HepG2 (cell line): ENCODE data around the gene NFRKB. TPM values are rescaled to one million over a fixed set of nuclear protein-coding genes. Genes with fewer than 3 reads are reported as not detected.

Source experiments
- ATAC-seq: fragments of 200-7000 bp; cut with Tn5 transposase; 3 replicates; pipeline ENCODE4 v1.9.1; 2020; ENCODE audit warnings: mild to moderate bottlenecking, moderate library complexity
- BruUV-seq: library from RNA; stranded (reverse); fragments of 400-500 nt; replicated peaks from 2 replicates; lab custom pipeline; 2021; lab: Mats Ljungman, UMichigan
- CTCF ChIA-PET: fragments of 300-600 bp; formaldehyde crosslinking; extraction: SDS; loops from one replicate; lab custom pipeline; 2021; ENCODE audit warnings: low total read pairs, inconsistent platforms, low intra/inter-chr PET ratio; lab: Yijun Ruan, JAX
- POLR2A ChIA-PET: fragments of 350-600 bp; sonication (Branson Sonifier 250); formaldehyde crosslinking; loops from one replicate; lab custom pipeline; 2020; ENCODE audit warnings: antibody characterized with exemption, inconsistent platforms; lab: Yijun Ruan, JAX
- DNase-seq: peaks from one replicate; pipeline ENCODE4 v3.0.0-alpha.2; 2015; ENCODE audit warnings: low spot score
- FAIRE-seq: peaks from 3 replicates; lab custom pipeline; 2011; peaks lifted over from hg19 to GRCh38; lab: Jason Lieb, UNC
- H2AFZ ChIP-seq: one replicate; pipeline ENCODE4 v1.6.1; 2011; ENCODE audit warnings: low read length, inconsistent platforms
- H3K27ac ChIP-seq: fragments of 300-600 bp; 3 replicates; pipeline ENCODE4 v1.8.0; 2011; ENCODE audit warnings: mixed run types, mild to moderate bottlenecking, mixed read lengths, low read length, inconsistent platforms; ENCODE audit not compliant: insufficient read depth; ENCODE audit errors: extremely low read length
- H3K27me3 ChIP-seq, 2 experiments: fragments of 200-600 bp in 1 of 2; 2 replicates in 1 of 2; 3 replicates in 1 of 2; pipeline versions ENCODE4 v1.6.0 to v1.8.0; 2011; ENCODE audit warnings: low read length in 2 of 2, mild to moderate bottlenecking in 2 of 2, moderate library complexity in 2 of 2, inconsistent platforms in 1 of 2; ENCODE audit not compliant: insufficient read depth in 2 of 2, control insufficient read depth in 1 of 2
- H3K36me3 ChIP-seq, 2 experiments: fragments of 200-600 bp in 1 of 2; replicated peaks in 1 of 2; 2 replicates in 1 of 2; 3 replicates in 1 of 2; pipeline versions ENCODE4 v1.5.1 to v1.8.0; 2011; ENCODE audit warnings: low read length in 2 of 2, inconsistent platforms in 1 of 2; ENCODE audit not compliant: insufficient read depth in 2 of 2, control insufficient read depth in 1 of 2
- H3K4me1 ChIP-seq: 2 replicates; pipeline ENCODE4 v1.5.1; 2012; ENCODE audit warnings: low read length, inconsistent platforms; ENCODE audit not compliant: insufficient read depth
- H3K4me2 ChIP-seq: 2 replicates; pipeline ENCODE4 v1.6.0; 2011; ENCODE audit warnings: low read depth, low read length, inconsistent platforms
- H3K4me3 ChIP-seq, 3 experiments: fragments of 200-600 bp in 1 of 3; sonication (generic), shearing (Covaris generic) in 1 of 3; replicated peaks in 1 of 3; 2 replicates each; pipeline ENCODE4 v1.5.1; 2011 to 2016; ENCODE audit warnings: low read length in 3 of 3, inconsistent platforms in 2 of 3, low read depth in 2 of 3, mild to moderate bottlenecking in 2 of 3, control low read depth in 1 of 3, mixed read lengths in 1 of 3; ENCODE audit not compliant: insufficient read depth in 1 of 3
- H3K79me2 ChIP-seq: one replicate; pipeline ENCODE4 v1.6.1; 2011; ENCODE audit warnings: low read length, inconsistent platforms; ENCODE audit not compliant: insufficient read depth
- H3K9ac ChIP-seq: 2 replicates; pipeline ENCODE4 v1.6.0; 2011; ENCODE audit warnings: mild to moderate bottlenecking, low read depth, low read length, inconsistent platforms; ENCODE audit not compliant: insufficient read depth
- H3K9me3 ChIP-seq: 2 replicates; pipeline ENCODE4 v1.5.1; 2012; ENCODE audit warnings: mild to moderate bottlenecking, low read length
- H4K20me1 ChIP-seq: 2 replicates; pipeline ENCODE4 v1.6.0; 2011; ENCODE audit warnings: inconsistent platforms, mild to moderate bottlenecking, low read length, moderate library complexity; ENCODE audit not compliant: insufficient read depth
- LBX2 ChIP-seq: sonication (generic); formaldehyde crosslinking; IDR thresholded peaks from 2 replicates; pipeline ENCODE4 v1.5.0; 2020; ENCODE audit warnings: missing genetic modification reagents, mild to moderate bottlenecking, borderline replicate concordance
- MTF1 ChIP-seq: sonication (generic); formaldehyde crosslinking; IDR thresholded peaks from 2 replicates; pipeline ENCODE4 v1.5.0; 2020; ENCODE audit warnings: missing genetic modification reagents
- NFRKB ChIP-seq: fragments of 450-650 bp; IDR thresholded peaks from 2 replicates; pipeline ENCODE4 v1.6.1; 2017
- SP140L ChIP-seq: sonication (generic); formaldehyde crosslinking; IDR thresholded peaks from 2 replicates; pipeline ENCODE4 v1.4.0; 2020; ENCODE audit warnings: missing genetic modification reagents, borderline replicate concordance
- THRA ChIP-seq: sonication (generic); formaldehyde crosslinking; IDR thresholded peaks from 2 replicates; pipeline ENCODE4 v1.4.0; 2020; ENCODE audit warnings: missing genetic modification reagents, borderline replicate concordance
- ZBTB10 ChIP-seq: sonication (generic); formaldehyde crosslinking; IDR thresholded peaks from 2 replicates; pipeline ENCODE4 v1.4.0; 2020; ENCODE audit warnings: missing genetic modification reagents, borderline replicate concordance
- ZNF616 ChIP-seq: sonication (generic); formaldehyde crosslinking; IDR thresholded peaks from 2 replicates; pipeline ENCODE4 v1.5.0; 2020; ENCODE audit warnings: low read depth, mild to moderate bottlenecking, missing genetic modification reagents
- ZNF7 ChIP-seq: IDR thresholded peaks from 2 replicates; pipeline ENCODE4 v1.6.1; 2016; ENCODE audit warnings: missing biosample characterization, missing genetic modification reagents
- ZNF710 ChIP-seq: sonication (generic); formaldehyde crosslinking; IDR thresholded peaks from 2 replicates; pipeline ENCODE4 v1.5.0; 2020; ENCODE audit warnings: mild to moderate bottlenecking, missing genetic modification reagents, borderline replicate concordance
- ZNF784 ChIP-seq: sonication (generic); formaldehyde crosslinking; IDR thresholded peaks from 2 replicates; pipeline ENCODE4 v1.5.1; 2020; ENCODE audit warnings: missing genetic modification reagents, mild to moderate bottlenecking, borderline replicate concordance
- ZNF790 ChIP-seq: sonication (generic); formaldehyde crosslinking; IDR thresholded peaks from 2 replicates; pipeline ENCODE4 v1.8.0; 2022; ENCODE audit warnings: missing genetic modification reagents, mild to moderate bottlenecking, borderline replicate concordance
- WGBS: methylation state at CpG from one replicate; pipeline ENCODE4 v1.1.6; 2017; ENCODE audit warnings: low lambda C conversion rate; 5-methylcytosine and 5-hydroxymethylcytosine counted together
- in situ Hi-C: cut with HindIII; loops from 2 replicates; pipeline ENCODE4 v1.10.0; 2017; ENCODE audit warnings: low pct_unique_long_range_greater_than_20kb; ENCODE audit not compliant: extremely low pct_ligation_motif_present
- intact Hi-C: fragments of 100-400 bp; cut with micrococcal nuclease; formaldehyde crosslinking; loops from one replicate; pipeline ENCODE4 v1.10.0; 2022; ENCODE audit not compliant: unreplicated experiment
- polyA plus RNA-seq, 8 experiments: library from polyadenylated mRNA; depleted of rRNA in 3 of 8; stranded (reverse) in 7 of 8; unstranded in 1 of 8; fragments of >200 nt; fragmentation: Illumina TruSeq in 4 of 8; extraction: Trizol in 4 of 8; gene quantifications; 2 replicates each; pipeline versions ENCODE4 v1.2.1 to v1.2.3, GENCODE V29; 2011 to 2016; ENCODE audit warnings: low read depth in 4 of 8, missing spikeins in 1 of 8, mixed read lengths in 1 of 8; ENCODE audit not compliant: insufficient read depth in 1 of 8
- total RNA-seq, 5 experiments: library from RNA; depleted of rRNA; stranded (reverse); fragments of >200 nt; fragmentation: Illumina TruSeq; extraction: Trizol; gene quantifications; 2 replicates each; pipeline ENCODE4 v1.2.3, GENCODE V29; 2016; ENCODE audit warnings: low read depth in 1 of 5

The NFRKB gene
- total and polyA plus RNA-seq, 2 of the 13 experiments (the other 11 are each of a cell fraction or from before 2014, with no cell fraction given): 22.9 to 23.7 TPM

- no TSS peak for BruUV-seq
- in situ Hi-C loops: no loop called here
- 95% methylated on average over 5 of the region's 15 CpGs for WGBS
Observed at GRCh38 chr11:129849447-129850130, 45.8 kb downstream of the NFRKB start.

More at GRCh38 chr11:129849447-129850130, 45.8 kb downstream of the NFRKB start:
- Histone ChIP-seq H3K36me3 (peaks cover 2 to 16% of the 10 kb centered on the region in 2 experiments; a peak in 2 of 5 replicates), H4K20me1 (peaks cover 5% of the 10 kb centered on the region; the same call in 1 of the 2 replicates), H3K79me2 (no peaks in the 10 kb centered on the region), H3K4me1 (peaks cover 57% of the 10 kb centered on the region), H2AFZ (no peak overlapping the region), H3K27me3 (no peaks in the 10 kb centered on the region; a peak in 1 of 5 replicates), H3K9ac (no peak overlapping the region), H3K9me3 (no peaks in the 10 kb centered on the region), H3K4me2 (no peak overlapping the region), H3K27ac (no peak overlapping the region), H3K4me3 (no peak overlapping the region)
- intact Hi-C loops: loop anchor here (5.0 kb wide), 1 partner anchor 62 kb away; no protein-coding TSS in a partner anchor
- FAIRE-seq: no peak
- ChIA-PET CTCF (no interaction called here), POLR2A (no interaction called here)
- no peak for DNase-seq
- ATAC-seq: no peak
- no peak for TF ChIP-seq ZNF784
- TF ChIP-seq ZNF710 (CRISPR knock-in tag): no peak
- no peak for TF ChIP-seq ZNF7
- no peak for TF ChIP-seq MTF1 (CRISPR knock-in tag)
- no peak for TF ChIP-seq ZBTB10 (CRISPR knock-in tag)
- TF ChIP-seq ZNF790 (CRISPR knock-in tag): no peak
- no peak for TF ChIP-seq ZNF616 (CRISPR knock-in tag)
- TF ChIP-seq THRA (CRISPR knock-in tag): no peak
- TF ChIP-seq NFRKB: no peak
- no peak for TF ChIP-seq SP140L (CRISPR knock-in tag)
- TF ChIP-seq LBX2 (CRISPR knock-in tag): no peak
